ENCODE results near the gene AHCY.
"Not testable (repeated sequence)": the region's sequence is repeated elsewhere in the genome, so short reads cannot be mapped to it uniquely, and the experiment has no call there.

Gene AHCY

DNA sequence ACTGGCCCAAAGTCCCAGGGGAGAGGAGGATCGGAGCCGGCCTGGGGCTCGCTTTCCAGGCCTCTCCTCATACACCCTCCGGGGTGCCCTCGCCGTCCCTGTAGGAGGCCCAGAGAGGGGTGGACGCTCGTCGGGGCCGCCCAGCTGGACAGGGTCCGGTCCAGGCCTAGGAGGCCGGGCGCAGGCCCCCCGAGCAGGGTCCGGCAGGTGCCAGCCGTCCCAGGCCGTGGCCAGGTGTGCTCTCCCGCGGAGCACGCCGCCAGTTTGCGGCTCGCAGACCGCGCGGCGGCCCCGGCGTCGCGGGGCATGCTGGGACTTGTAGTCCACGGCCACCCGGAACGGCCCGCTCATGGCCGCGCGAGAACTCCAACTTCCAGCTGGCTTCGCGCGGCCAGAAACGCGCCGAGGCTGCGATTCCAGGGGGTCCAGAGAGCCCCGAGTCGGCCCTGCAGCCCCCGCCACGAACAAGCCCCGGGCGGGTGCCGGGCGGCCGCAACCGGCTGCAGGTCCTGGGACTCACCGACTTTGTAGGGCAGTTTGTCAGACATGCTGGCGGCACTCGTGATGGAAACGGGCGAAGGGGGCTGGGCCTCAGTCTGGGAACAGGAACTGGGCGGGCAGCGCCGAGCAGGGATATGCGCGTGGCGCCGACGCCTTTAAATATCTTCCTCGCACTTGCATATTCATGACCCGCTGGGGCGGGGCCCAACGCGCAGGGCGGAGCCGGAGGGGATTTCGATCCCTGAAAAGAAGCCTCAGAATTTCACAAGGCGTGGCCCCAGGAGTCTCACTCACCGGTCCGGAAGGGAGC, at the start of gene AHCY:
Gene AHCY (minus strand): TSS at position 633 of the 811 bp plus-strand sequence. CDS start 85 bp downstream, at position 548.
- DNase-seq (ENCODE audit: low read depth in 2 of 2) = peak; percentile 92 to 95

DNA sequence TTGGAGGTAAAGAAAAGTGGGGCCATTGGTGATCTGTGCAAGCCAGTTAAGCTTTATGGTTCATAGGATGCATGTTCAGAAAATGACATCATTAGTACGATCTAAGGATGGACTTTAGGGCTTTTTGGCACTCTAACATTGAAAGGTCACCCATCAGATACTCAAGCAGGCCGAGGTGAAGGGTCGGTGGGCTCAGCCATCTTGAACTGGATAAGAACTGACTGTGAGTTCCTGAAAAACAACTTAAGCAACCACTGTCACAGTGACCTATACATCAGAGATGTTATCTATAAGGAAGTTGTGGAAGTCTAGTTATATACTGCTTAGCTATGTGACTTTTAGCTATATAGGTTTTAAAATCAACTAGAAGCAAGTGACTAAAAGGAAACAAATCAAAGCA, 46.9 kb upstream of the AHCY start:
- DNase-seq (ENCODE audit: low read depth in 2 of 2) = no peak

DNA sequence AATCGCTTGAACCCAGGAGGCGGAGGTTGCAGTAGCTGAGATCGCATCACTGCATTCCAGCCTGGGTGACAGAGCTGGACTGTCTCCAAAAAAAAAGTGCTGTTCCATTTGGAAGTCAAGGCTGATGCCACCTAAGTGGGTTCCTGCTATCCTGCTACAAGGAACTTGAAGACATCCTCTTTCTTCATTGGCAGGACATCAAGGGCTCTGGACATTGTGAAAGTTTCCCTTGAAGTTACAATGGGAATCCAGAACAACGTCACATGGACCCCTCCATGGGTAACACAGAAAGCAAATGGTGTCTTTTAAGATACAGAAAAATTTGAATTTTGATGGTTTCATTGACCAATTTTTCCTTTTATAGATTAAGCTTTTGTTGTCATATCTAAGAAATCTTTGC, 44.4 kb upstream of the AHCY start:
- no peak for DNase-seq (ENCODE audit: low read depth in 2 of 2)

DNA sequence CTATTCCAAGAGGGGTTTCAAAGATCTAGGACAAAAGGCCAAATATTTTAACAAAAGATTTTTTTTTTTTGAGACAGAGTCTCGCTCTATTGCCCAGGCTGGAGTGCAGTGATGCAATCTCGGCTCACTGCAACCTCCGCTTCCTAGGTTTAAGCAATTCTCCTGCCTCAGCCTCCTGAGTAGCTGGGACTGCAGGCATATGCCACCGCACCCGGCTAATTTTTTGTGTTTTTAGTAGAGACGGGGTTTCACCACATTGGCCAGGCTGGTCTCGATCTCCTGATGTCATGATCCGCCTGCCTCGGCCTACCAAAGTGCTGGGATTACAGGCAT, 43.3 kb upstream of the AHCY start:
- DNase-seq (ENCODE audit: low read depth in 2 of 2) = not testable (repeated sequence)

DNA sequence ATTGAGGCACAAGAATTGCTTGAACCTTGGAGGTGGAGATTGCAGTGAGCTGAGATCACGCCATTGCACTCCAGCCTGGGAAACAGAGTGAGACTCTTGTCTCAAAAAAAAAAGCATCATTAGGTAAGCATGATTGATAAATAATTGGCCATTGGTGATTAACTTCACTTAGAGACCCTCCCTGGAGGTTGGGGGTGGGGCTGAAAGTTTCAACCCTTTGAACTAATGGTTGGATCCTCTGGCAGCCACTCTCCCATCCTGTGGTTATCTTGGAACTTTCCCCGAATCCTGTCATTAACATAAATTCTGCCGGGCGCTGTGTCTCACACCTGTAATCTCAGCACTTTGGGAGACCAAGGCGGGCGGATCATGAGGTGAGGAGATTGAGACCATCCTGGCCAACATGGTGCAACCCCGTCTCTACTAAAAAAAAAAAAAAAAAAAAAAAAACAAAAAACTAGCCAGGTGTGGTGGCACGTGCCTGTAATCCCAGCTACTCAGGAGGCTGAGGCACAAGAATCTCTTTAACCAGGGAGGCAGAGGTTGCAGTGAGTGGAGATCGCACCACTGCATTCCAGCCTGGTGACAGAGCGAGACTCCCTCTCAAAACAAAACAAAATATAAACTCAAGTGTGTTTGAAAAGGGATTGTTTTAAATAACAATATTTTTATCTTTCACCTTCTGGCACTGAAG, 42.8 kb upstream of the AHCY start:
- not testable (repeated sequence) for DNase-seq (ENCODE audit: low read depth in 2 of 2)

DNA sequence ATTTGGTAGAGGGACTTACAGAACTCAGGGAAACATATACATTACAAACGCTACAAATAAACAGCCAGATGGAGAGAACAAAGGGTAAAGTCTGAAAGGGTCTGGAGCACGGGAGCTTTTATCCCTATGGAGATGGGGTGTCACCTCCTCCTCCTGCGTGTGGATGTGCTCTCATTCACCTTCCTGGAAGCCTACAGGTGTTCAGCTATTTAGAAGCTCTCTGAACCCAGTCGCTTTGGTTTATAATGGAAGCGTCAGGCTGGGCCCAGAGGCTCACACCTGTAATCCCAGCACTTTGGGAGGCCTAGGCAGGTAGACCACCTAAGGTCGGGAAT, 42.2 kb upstream of the AHCY start:
- no peak for DNase-seq (ENCODE audit: low read depth in 2 of 2)

DNA sequence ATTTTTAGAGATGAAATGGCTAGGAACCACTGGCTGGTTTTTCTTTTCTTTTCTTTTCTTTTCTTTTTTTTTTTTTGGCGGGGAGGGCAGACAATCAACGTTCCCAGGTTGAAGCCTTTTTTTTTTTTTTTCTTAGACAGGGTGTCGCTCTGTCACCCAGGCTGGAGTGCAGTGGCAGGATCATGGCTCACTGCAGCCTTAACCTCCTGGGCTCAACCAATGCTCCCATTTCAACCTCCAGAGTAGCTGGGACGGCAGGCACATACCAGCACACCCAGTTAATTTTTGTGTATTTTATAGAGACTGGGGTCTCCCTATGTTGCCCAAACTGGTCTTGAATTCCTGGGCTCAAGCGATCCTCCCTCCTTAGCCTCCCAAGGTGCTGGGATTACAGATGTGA, 41.1 kb upstream of the AHCY start:
- no peak for DNase-seq (ENCODE audit: low read depth in 2 of 2)

DNA sequence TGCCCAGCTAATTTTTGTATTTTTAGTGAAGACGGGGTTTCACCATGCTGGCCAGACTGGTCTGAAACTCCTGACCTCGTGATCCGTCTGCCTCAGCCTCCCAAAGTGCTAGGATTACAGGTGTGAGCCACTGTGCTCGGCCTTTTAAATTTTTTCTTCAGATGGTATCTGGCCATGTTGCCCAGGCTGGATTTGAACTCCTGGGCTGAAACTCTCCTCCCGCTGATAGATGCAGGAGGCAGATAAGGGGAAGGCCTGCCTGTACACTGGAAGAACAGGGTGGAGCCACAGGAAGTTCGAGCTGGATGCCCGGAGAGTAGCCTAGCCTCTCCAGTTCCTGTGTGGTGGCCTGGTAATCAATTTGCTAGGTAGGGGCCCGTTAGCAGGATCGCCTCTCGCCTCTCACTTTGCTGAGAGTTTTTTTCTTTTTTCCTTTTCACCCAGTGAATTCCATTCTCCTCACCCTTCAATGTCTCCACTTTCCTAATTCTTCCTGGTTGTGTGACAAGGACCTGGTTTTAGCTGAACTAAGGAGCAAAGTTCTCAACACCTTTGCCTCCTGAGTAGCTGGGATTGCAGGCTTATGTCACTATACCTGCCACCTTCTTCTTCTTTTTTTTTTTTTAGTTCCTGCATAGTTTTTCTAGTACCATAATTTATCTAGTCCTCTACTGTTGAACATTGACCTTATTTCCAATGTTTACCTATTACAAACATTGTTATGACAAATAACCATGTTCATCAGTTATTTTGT, 40.5 kb upstream of the AHCY start:
- DNase-seq (ENCODE audit: low read depth in 2 of 2) = no peak

DNA sequence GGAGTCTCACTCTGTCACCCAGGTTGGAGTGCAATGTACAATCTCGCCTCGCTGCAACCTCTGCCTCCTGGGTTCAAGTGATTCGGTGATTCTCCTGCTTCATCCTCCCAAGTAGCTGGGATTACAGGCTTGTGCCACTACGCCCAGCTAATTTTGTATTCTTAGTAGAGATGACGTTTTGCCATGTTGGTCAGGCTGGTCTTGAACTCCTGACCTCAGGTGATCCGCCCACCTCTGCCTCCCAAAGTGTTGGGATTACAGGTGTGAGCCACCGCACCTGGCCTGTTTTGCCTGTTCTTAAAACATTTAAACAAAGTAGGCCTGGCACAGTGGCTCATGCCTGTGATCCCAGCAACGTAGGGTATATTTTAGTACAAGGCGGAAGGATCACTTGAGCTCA, 38.0 kb upstream of the AHCY start:
- not testable (repeated sequence) for DNase-seq (ENCODE audit: low read depth in 2 of 2)

DNA sequence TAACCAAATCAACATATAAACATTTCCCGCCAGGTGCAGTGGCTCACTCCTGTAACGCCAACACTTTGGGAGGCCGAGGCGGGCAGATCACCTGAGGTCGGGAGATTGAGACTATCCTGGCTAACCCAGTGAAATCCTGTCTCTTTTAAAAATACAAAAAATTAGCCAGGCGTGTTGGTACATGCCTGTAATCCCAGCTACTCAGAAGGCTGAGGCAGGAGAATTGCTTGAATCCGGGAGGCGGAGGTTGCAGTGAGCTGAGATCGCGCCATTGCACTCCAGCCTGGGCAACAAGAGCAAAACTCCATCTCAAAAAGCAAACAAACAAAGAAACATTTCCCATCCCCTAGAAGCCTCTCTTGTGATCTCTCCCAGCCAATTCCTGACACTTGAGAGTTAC, 37.6 kb upstream of the AHCY start:
- not testable (repeated sequence) for DNase-seq (ENCODE audit: low read depth in 2 of 2)

DNA sequence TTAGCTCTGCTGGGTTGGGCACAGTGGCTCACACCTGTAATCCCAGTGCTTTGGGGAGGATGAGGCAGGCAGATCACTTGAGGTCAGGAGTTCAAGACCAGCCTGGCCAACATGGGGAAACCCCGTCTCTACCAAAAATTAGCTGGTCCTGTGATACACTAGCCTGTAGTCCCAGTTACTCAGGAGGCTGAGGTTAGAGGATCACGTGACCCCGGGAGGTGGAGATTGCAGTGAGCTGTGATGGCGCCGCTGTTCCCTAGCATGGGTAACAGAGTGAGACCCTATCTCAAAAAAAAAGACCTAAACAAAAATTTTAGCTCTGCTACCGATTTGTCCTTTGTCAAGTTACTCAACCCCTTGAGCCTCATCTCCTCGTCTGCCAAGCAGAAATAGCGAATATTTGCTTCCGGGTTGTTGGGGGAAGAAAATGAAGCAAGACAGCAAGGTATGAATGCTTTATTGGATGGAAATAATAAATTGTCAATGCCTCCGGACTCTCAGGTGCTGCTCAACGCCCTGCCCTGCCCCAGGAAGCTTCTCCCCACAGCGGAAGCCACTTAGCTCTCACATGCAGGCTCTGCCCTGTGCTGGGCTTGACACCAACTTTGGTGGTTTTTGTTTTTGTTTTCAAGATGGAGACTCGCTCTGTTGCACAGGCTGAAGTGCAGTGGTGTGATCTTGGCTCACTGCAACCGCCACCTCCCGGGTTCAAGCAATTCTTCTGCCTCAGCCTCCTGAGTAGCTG, 35.0 kb upstream of the AHCY start:
- DNase-seq (ENCODE audit: low read depth in 2 of 2) = no peak

DNA sequence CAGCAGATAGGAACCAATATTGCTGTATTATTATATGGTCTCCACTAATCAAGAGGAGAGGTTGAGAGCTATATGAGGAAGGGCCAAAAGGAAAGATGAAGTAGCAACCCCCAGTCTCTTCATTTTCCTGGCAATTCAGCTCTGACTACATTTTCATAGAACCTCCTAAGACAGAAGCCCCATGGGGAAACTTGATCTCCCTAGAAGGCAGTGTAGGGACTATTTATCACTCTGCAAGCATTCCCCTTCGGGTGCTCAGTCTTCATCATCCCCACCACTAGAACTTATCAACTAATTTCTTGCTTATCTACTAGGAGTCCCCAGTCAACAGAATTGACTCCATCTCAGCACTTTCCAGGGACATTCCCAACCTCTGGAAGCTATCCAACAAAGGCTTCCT, 34.4 kb upstream of the AHCY start:
- no peak for DNase-seq (ENCODE audit: low read depth in 2 of 2)

DNA sequence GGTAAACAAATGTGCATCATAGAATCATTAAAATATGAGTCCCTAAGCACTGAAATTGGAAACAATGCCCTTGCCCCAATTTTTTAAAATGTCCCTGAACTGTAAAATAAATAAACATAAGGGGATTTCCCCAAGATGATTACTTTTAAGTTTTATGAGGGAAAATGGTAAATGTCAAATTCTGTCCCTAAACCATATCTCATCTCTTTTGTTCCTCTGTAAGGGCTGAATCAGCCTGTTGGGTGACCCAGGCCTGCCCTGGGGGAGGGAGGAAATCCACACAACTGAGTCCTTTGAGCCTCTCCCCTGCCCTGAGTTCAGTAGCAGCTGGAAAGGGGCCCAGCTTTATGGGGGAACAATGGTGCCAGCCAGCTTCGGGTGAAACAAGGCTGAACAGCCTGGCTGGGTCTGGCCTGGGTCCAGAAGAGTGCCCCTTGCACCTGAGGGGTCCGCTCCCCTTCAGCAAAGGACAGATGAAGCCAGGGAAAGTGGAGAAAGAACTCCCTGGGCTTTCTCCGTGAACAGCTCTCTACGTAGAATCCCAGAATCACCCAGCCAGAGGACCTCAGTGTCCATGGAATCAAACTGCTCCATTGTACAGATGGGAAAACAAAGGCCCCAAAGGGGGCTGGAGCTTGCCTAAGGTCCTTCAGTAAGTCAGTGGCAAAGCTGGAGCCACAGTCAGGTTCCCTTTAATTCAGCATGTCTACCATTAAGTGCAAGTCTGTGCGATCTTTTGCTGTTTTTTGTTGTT, 31.7 kb upstream of the AHCY start:
- no peak for DNase-seq (ENCODE audit: low read depth in 2 of 2)

DNA sequence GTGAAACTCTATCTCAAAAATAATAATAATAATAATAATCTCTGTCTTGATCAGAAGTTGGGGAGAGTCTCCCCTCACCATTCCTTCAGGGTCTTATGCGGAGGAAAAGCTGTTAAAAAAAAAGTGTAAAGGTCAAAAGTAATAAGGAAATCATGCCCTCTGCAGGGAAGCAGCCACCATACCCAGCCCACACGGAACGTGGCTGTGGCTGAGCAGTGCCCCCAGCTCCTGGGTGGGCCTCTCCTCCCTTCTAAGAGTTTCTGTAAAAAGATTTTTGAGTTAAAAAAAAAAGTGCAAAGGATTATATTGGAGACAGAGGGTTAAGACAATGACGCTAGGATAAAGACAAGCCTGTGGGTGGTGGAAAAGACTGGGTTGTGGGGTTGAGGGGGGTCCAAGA, 30.6 kb upstream of the AHCY start:
- no peak for DNase-seq (ENCODE audit: low read depth in 2 of 2)

DNA sequence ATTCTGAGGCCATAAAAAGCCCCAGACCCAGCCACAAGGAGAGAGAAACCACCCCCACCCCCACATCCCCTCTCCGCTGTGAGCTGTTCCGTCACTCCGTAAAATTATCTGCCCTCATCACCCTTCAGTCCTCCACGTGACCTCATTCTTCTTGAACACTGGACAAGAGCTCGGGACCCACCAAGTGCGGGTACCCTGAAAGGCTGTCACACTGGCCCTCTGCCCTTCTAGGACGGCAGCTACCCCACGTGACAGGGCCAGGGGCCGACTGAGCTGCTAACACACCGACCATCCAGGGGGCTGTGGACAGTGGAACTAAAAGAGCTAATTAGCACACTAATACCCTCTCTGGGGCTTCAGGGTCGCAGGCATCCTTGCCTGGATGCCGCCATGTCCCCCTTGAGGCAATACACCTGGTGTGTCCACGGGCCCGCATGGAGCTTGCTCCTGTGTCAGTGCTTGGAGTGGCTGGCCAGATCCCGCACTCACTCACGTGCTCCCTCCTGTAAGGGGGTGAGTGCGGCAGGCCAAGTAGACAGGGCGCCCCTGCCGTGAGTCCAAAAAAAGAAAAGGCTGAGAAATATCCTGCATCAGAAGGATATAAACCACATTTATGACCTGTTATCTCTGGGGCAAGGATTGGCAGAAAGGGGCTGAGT, 29.2 kb upstream of the AHCY start:
- DNase-seq (ENCODE audit: low read depth in 2 of 2) = no peak

DNA sequence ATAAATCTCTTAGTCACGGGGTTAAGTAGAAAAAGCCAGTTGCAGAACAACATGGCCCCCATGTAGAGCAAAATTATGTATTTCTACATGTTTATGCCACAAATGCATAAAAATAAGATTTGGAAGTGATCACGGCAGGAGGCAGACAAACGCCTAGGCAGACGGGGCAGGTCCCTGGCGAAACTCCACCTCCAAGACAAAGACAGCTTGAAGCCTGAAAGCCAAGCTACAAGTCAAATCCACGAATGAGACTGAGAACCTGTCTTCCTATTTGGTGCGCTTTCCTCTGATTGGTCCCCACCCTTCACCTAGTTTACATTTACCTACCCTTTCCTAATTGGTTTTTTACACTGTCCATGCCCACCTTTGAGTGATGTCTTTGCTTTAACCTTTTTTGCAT, 28.7 kb upstream of the AHCY start:
- no peak for DNase-seq (ENCODE audit: low read depth in 2 of 2)

DNA sequence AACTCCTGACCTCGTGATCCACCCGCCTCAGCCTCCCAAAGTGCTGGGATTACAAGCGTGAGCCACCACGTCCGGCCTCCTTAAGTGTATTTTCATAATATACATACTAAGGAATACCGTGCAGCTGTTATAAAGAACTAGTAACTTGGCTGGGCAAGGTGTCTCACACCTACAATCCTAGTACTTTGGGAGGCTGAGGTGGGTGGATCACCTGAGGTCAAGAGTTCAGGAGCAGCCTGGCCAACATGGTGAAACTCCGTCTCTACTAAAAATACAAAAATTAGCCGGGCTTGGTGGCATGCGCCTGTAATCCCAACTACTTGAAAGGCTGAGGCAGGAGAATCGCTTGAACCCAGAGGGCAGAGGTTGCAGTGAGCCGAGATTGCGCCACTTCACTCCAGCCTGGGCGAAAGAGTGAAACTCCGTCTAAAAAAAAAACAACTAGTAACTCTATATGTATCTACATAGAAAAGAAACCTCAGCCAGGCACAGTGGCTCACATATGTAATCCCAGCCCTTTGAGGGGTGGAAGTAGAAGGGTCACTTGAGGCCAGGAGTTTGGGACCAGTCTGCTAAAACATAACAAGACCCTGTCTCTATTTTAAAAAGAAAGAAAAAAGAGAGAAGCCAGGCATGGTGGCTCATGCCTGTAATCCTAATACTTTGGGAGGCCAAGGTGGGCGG, 27.8 kb upstream of the AHCY start:
- DNase-seq (ENCODE audit: low read depth in 2 of 2) = not testable (repeated sequence)

DNA sequence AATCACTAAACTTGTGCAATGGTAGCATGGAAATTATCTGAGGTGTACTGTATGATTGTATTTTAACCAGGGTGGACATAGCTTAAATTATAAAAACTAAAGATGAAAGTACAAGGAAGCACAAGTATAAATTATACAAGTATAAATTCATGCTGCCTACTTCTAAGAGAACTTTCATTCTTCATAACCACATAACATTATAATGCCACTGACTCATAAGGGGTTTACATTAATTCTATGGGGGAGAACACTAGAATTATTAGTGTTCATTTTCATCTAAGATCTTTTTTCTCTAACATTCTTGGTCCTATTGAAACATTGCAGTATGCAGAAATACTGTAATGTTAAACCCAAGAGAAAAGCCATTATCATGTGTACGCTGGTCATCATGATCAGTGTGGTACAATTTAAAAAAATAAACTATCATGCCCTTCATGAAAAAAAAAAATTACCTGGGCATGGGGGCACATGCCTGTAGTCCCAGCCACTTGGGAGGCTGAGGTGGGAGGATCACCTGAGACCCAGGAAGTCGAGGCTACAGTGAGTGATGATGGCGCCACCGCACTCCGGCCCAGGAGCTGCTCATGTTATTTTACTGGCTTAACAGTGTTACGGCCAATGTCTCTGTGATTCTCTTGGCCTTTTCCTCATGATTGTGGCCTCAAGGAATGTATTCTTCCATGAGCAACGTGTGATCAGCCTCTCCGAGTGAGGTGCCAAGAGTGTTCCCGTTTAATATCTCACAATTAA, 25.9 kb upstream of the AHCY start:
- DNase-seq (ENCODE audit: low read depth in 2 of 2) = no peak

DNA sequence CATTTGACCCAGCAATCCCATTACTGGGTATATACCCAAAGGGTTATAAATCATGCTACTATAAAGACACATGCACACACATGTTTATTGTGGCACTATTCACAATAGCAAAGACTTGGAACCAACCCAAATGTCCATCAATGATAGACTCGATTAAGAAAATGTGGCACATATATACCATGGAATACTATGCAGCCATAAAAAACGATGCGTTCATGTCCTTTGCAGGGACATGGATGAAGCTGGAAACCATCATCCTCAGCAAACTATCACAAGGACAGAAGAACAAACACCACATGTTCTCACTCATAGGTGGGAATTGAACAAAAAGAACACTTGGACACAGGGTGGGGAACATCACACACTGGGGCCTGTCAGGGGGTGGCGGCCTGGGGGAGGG, 25.1 kb upstream of the AHCY start:
- not testable (repeated sequence) for DNase-seq (ENCODE audit: low read depth in 2 of 2)

DNA sequence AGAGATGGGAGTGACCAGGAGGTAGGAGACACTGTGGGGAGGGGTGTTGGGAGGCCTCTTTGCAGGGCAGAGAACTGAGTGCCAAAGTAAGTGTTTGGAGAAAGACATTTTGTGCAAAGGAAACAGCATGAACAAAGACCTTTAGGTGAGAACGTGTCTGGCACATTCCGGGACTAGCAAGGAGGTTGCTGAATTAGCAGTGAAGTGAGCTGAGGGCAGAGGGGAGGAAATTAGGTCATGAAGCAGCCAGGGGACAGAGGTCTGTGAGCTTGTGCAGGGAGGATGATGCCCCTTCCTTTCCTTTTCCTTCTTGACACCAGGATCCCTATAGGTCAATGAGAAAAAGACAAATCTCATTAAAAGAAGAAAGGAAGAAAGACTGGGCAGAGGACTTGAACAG, 21.4 kb upstream of the AHCY start:
- DNase-seq (ENCODE audit: low read depth in 2 of 2) = no peak
